HG02642 (cell line): Measurements from ENCODE around the gene NDUFB4.
A peak's percentile ranks its signal among the peaks of the same experiment; 100 is the strongest.

Experiments
- ATAC-seq: cut with Tn5 transposase; IDR thresholded peaks from one replicate; pipeline ENCODE4 v1.9.1; 2021; ENCODE audit warnings: mild to moderate bottlenecking; ENCODE audit not compliant: unreplicated experiment, poor library complexity

NDUFB4 gene

DNA sequence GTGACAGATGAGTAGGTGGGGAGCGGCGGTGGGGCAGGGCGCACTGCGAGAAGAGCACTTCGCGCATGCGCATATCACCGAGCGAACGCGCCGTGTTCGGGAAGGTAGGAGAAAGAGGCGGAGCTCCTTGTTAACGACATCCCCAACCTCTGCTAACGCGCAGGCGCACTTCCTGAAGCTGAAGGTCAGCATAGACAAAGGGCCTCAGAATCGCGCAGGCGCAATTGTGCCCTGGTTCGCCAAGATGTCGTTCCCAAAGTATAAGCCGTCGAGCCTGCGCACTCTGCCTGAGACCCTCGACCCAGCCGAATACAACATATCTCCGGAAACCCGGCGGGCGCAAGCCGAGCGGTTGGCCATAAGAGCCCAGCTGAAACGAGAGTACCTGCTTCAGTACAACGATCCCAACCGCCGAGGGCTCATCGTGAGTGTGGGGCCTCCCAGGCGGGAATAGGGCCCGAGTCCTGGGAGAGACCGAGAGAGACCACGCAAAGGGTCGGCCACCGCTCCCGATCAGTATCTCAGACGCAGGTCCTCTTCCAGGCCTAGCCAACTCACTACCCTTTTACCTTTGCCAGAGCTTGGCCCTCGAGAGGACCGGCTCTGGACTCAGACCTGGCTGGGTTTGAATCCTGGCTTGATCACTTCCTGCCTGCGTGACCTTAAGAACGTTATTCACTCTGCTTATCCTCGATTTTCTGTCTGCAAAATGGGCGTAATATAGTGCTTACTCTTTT, at the start of gene NDUFB4:
TSS of gene NDUFB4 (plus strand) at position 221 of the 737 bp plus-strand sequence. CDS start at position 245, 24 bp downstream.
- ATAC-seq, result peak; percentile 95

DNA sequence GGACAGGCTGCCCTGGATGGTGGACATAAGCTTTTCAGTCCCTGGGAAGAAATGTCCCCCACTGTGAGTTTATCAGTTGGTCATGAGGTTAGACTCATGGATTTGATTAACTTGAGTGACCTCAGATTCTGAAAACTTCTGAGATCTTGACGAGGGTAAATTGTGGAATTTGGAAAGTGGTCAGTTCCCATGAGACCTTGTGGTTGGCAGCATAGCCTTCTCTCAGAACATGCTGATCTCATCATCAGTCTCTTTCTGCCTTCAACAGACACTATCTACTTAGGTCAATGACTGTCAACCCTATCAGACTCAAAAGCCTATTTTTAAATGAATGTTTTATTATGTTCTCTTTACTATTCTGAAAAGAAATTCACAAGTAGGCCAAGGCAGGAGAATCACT, 45.6 kb upstream of the NDUFB4 start:
- no peak for ATAC-seq

DNA sequence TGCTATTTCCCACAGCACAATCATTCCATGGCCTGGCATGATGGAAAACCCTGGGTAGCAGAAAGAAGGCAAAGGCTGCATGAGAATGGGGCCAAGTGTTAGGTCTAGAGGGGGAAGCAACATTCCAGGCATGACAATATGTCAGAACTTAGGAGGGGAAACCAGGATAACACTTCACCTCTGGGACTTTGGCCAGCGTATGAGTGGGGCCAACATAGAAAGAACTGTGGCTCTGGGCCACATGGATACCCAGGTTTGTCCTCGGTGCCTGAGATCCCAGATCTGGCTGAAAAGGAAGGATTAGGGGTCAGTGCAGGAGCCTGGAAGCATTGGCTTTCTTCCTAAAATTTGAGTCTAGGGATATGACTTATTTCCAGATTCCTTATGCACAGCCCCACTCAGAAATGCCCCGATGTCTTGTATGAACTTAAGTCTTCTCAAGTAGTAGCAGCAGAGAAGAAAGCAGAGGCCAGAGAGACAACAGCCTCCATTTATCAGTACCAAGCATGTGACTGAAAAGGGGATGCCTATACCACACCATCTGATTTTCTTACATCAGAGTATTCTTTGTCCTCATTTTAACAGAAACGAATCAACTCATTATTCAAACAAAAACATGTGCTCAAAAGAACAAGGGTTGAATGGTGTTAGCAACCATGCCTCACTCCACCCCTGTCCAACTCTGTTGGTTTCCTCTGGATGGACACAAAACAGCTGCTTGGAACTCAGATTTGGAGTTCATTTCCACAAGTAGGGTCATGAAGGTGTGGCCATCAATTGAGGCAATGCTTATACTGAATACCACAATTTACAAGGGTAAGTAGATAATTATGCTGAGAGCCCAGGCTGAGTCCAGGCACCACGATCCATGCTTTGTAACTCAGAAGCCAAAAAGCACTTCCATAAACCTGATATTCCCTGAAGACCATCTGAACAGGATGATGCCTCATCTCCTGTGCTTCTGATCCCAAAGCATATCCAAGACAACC, 43.7 kb upstream of the NDUFB4 start:
- ATAC-seq, result no peak

DNA sequence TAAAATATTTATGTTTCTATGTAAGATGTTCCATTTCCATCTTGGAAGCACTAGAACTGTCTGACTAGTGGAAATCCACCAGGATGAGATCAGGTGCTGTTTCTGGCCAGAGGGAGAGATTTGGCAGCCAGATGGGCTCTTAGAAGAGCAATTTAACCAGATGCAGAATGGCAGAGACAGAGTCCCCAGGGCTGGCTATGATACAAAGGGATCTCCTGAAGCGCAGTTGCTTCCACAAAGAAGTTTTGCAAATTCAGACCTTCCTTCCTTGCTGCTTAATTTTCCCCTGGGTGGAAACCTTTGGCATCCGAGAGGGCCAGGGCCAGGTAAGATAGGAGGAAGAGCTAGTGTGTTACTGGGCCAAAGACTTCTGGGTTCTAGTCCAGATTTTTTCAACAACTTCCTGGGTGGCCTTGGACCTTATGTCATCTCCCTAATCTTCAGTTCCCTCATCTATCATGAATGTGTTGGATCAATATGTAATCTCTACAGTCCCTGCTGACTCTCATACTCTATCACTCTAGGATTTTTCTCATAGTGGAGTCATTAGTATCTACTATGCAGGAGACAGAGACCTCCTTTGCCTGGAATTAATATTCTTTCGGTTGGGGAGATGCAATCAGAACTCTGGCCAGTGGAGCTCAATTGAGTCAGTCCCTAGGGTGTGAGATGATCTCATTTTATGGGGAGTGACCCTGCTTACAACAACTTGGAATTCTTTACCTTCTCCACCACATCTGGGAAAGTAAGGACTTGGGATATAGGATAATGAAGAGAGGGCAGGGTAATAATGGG, 41.1 kb upstream of the NDUFB4 start:
- ATAC-seq, result no peak

DNA sequence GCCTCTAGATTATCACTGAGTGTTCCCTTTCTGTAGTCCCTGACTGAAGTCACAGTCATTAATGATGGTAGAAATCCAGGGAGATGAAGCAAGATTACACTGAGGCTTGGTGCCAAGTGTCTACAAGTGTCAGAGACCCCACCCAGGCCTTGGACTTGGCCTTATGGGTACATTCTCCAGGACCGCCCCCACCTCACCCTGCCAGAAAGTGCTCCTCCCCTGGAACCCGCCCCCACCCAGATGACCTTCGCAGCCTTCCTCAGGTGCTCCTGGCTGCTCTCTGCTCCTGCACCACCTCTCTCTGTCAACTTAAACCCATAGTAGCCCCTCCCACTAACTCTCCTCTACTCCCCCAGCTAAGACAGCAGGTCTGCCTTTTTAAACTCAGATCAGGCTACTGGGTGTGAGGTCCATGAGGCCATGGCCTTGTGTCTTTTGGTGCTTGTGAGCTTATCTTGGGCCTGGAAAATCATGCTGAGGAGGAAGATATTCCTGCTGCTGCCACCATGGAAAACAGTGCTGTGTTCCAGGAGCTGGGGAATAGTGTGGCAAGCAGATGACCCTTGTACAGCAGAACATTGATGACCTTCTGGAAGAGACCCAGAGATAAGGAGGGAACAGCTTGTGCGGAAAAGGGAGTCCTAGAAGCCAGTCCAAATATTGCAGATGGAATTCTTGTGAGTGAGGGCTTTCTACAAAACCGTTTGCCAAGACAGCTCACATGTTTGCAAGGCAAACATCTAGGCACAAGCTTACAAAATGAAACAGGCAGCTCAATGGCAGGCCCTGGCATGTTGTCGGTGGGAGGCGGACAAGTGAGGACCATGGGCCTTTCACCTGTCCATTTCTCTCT, 40.3 kb upstream of the NDUFB4 start:
- no peak for ATAC-seq

DNA sequence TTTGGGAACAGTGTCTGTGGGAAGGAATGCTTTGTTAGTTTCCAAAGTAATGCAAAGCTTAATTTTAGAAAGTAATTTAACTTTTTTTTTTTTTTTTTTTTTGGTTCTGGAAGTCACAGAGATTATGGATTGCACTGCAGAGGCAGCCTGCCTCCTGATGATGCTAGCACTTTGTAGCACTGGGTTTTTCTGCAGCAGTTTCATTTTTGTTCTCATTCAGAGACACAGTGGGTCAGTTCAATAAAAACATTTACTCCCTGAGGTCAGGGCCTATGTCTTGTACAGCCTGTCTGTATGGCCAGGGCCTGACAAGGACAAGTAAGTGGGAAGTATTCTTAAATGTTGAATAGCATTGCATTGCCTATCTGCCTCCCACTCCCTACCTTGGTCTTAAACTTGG, 39.0 kb upstream of the NDUFB4 start:
- no peak for ATAC-seq

DNA sequence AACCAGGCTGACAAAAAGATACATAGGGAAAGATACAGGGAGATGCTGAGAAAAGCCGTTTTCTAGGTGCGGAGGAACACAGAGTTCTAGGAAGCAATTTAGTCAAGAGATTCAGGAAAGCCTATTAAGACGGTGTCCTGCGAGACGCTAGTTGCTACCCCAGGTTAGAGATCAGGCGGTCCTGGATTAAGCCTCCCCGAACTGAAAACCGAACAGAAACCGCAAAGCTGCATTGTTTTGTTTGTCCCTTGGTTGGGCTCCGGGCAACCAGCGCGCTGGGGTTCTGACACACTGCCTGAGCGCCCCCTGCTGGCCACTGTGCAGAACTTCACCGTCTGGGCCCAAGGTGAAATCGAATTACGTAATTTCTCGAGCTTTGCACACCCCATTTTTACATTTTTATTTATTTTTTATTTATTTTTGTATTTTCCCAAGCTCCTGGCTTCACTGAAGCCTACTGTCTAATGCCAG, 37.3 kb upstream of the NDUFB4 start:
- peak; percentile 90 for ATAC-seq

DNA sequence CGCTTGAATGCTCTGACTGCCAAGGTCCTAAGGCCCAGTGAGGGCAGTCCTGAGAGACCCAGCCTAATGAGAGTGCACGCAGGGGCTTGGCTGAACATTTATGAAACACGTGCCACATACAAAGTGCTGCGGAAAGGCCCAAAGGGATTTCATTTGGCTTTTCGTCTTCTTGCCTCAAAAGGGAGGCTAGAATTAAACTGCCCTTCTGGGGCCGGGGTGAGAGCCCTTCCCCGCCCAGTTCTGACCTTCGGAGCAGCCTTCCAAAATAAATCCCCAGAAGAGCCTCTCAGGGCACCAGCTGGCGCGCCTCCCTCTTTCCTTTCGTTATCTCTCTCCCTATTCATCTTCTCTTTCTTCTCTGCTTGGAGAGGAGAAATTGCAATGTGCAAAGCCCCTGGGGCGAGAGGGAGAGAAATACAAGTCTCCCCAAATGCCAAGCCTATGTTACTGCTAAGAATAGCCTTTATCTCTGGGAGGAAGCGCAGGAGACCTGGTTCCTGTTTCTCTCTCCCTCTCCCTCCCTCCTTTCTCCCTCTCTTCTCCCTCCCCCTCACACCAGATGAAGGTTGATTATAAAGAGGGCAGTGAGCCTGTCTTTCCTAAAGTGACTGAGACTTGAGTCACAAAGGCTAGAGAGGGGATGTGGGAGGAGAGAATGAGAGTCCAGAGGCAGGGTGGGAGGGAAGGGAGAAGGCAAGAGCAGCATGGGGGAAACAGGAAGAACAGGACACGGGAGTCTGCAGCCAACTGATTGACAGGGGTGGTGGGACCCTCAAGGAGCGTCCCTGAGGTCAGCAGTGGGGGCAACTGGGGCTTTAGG, 36.7 kb upstream of the NDUFB4 start:
- peak; percentile 35 for ATAC-seq

DNA sequence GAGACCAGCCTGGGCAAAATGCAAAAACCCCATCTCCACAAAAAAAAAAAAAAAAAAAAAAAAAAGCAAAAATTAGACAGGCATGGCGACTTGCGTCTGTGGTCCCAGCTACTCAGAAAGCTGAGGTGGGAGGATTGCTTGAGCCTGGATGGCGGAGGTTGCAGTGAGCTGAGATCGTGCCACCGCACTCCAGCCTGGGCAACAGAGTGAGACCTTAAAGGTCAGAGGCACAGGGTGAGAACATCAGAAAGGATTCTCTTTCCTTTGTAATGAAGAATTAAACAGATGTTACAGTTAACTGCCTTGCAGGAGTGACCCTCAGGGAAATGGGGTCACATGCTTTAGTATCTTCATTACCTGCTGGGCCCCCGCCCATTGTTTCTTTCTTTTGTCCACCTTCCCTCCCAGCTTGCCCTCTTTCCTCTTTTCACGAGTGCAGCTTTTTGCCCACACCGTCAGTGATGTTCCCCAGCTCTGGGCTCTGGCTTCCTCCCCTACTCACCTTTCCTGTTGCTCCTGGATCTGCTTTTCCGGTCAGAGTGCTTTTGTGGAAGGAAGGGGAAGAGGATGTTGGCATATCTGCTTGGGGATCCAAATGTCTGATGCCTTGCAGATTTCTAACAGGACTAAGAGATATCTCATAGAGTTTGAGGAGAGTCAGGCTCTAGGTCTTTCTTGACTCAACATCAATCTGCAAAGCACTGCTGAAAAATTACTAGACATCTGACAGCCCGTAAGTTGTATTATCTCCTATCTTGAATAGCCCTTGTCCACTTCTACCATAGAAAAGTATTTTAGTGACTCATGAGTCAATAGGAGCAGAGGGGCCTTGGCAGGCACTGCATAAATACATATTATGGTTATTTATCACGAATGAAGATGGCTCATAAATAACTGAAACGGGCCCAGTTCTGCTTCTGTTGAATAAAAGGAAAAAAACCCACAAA, 35.6 kb upstream of the NDUFB4 start:
- no peak for ATAC-seq

DNA sequence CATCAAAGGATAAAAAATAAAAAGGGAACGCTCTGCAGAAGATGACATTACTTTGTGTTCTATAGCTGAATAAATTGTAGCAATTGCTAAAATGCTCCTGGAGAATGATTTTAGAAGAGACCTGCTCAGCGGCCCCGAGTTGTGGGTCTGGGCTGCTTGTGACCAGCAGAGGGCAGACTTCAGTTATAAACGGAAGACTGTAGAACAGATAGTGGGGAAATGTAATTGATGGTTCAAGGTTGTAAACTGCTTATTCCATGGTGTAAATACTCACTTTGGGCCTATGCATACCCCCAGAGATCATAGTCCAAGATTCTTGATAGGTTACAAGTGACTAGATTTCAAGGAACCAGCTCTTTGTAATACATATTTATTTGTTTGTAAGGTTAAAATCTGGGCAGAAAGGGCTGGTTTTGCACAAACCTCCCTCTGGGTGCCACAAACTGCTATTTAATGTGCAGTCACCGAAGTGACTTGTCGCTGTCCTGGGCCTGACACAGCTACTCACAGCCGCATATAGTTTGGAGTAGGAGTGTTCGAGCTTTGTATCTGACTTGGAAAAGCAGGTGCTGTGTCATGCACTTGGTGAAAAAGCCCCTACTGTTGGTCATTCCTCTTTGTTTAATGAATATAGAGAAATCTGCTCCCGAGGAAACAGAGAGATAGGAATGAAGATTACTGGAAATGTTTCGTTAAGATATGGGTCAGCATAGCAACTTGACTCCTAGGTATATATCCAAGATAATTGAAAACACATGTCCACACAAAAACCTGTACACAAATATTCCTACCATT, 34.7 kb upstream of the NDUFB4 start:
- ATAC-seq, result peak; percentile 57

DNA sequence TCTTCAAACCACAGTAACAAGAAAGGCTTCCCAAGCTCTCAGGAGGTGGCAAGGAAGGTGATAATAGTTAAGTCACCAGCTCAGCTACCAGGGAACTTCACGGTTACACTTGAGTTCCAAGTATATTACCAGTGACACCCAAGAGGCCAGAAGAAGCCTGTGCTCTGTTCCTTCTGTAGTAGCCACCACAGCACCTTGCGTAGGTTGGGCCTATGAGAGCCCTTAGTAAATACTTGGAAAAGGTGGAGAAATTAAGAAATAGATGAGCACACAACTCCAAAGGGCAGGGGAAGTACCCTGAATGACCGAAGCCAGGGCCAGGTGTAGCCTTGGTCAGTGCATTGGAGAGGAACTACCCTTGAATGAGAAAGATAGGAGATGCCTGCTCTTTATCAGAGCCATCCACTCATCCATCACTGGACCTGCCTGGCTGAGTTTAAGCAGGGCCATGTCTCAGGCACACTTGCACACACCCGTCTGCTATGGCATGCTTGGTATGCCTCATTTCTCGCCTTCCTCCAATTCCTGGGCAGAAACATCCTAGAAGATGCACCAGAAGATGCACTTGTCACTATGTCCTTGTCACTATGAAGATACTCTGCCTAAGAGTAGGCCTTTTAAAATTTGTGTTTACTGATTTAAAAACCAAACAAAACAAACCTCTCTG, 32.6 kb upstream of the NDUFB4 start:
- ATAC-seq, result no peak

DNA sequence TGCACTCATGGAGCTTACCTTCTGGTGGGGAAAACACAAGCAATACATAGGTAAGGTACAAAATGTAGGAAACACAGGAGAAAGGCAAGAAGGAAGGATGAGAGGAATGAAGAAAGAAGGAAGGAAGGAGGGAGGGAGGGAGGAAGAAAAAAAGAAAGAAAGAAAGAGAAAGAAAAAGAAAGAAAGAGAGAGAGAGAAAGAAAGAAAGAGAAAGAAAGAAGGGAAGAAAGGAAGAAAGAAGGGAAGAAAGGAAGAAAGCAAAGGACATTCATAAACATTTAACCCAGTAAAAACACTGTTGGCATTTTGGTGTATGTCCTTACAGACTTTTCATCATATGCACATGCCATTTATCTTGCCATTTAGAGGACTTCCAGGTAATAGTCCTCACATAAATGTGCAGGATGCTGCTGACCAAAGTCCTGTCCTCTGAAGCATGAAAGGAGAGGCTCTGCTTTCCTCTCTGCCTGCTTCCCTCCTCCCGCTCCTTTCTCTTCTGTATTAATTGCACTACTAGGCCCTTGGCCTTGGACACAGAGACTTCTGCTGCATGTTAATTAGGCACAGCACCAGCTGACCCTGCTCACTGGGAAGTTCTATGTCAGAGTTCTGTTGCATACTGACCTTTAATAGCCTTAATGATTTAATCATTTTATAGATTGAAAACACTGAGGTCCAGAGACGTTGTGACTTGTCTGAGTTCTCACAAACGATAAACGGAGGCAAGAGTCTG, 29.7 kb upstream of the NDUFB4 start:
- no peak for ATAC-seq

DNA sequence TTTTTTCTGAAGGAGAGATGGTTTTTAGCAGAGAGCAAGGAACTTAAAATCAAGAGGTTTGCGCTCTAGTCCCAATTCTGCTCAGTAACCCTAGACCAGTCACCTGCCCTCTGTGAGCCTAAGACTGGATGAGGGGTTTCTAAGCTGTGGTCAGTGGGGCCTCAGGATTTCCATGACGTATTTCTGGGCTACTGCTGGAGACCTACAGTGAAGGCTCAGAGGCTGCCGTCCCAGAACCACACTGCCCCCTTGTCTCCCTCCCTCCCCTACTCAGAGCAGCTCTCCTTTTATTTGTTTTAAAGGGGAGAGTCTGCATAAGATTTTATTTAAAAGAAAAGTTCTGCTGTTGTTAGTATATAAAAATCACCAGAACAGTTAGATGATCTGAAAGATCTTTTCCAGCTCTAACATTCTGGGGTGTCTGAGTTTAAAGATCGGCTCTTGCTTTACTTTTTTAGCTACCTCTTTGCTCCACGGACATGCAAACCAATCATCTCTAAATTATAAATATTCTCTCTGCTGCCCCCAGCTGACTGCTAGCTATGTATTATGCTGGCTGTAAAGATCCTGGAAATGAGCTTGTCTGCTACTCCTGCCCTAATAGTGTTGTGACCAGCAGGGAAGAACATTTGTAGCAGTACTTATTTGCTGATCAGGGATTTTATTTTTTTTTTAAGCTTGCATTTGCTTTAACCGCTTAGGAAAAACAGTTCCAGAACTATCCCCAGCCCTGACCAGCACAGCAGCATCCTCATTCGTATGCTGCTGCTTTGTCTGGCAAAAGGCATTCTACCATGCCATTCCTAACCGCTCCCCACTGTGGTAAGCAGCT, 28.6 kb upstream of the NDUFB4 start:
- ATAC-seq, result no peak

DNA sequence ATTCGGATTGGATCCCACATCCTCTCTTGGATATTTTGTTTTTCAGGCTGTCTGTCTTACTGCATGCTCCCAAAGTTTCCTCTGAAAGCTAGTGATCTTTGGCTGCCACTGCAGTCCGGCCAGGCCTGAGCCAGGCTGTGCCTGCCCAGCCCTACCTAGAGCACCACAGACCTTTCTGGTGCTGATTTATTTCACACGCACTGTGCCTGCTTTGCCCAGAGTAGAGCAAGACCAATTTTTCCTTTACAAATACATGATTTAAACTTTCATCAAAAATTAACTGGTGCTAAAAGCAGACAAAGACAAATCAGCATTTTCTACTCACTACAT, 28.0 kb upstream of the NDUFB4 start:
- no peak for ATAC-seq

DNA sequence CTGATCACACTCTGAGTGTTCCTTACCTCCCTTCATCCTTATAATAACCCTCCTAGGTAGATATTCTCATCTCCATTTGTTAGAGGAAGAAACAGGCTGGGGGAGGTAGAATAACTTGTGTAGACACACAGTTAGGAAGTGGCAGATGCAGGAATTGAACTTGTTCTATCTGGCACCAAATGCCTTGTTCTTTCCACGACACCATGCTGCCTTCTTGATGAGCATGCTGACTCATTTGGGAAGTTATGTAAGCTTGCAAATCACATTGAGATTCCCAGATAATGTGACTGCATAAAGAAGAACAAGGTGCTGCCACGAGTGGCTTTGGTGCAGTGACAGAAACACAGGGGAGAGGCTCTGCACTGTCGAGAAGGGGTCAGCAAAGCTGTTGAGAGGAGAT, 27.5 kb upstream of the NDUFB4 start:
- ATAC-seq, result no peak
